COLO668 (cell line): Measurements from ENCODE around the gene ATP10D.
"Not testable (repeated sequence)": the region's sequence is repeated elsewhere in the genome, so short reads cannot be mapped to it uniquely, and the experiment has no call there.

Experiments
- DNase-seq: peaks from one replicate; lab custom pipeline; 2025; ENCODE audit not compliant: unreplicated experiment; lab: John Stamatoyannopoulos, UW

Gene ATP10D

DNA sequence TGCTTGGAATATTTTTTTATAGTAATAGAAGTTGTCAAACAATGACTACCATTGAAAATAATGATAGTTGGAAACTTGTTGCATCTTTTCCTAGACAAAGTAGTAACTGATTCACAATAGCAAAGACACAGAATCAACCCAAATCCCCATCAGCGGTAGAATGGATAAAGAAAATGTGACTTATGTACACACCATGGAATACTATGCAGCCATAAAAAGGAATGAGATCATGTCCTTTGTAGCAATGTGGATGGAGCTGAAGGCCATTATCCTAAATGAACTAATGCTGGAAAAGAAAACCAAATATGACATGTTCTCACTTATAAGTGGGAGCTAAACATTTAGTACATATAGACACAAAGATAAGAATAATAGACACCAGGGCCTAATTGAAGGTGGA, 49.7 kb downstream of the ATP10D start:
- DNase-seq = no peak

DNA sequence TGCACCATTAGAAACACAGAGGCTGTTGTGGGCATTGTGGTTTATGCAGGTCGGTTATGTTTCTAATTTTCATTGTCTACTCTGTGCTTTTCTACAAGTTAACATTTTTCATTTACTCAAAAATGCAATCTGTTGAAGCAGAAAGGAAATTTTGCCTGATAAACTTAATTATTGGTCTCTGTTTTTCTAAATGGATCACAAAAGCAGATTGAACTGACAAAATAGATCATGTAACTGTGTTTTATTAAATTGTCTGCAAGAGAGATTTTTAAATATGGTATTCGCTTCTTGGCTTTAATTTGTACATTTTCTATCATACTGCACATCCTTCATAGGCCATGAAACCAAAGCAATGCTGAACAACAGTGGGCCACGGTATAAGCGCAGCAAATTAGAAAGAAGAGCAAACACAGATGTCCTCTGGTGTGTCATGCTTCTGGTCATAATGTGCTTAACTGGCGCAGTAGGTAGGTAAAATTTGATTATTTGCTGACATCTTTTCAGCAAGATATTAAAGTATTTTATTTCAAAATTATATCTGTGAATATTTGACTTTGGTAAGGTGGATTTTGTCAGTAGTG, 50.6 kb downstream of the ATP10D start:
- DNase-seq = no peak

GRCh38 chr4:47536966-47537365, 51.9 kb downstream of the ATP10D start:
- no peak for DNase-seq

GRCh38 chr4:47538111-47538824, 53.2 kb downstream of the ATP10D start:
- DNase-seq = no peak

DNA sequence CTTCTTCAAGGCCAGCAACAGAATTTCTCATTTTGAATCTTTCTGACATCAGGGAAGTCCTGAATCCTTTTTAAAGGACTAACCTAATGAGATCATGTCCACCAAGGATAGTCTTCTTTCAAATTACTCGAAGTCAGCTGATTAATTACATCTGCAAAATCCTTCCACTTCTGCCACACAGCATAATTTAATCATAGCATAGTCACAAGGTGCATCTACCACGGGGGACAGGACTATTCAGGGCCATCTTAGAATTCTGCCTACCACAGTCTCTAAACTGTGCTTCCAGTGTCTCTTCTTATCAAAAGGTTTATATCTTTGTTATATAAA, 53.7 kb downstream of the ATP10D start:
- DNase-seq = no peak

DNA sequence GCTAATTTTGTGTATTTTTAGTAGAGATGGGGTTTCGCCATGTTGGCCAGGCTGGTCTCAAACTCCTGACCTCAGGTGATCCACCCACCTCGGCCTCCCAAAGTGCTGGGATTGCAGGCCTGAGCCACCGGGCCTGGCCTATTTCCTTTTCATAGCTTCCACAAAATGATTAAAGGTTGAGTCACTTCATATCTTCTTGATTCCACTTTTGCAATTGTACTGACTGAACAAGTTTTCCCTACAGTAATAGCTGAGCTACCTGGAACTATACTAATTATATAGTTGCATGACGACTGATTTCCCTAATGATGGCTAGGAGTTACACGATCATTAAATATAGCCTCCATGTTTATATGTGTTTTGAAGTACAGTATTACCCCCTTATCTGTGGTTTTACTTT, 57.6 kb downstream of the ATP10D start:
- not testable (repeated sequence) for DNase-seq

DNA sequence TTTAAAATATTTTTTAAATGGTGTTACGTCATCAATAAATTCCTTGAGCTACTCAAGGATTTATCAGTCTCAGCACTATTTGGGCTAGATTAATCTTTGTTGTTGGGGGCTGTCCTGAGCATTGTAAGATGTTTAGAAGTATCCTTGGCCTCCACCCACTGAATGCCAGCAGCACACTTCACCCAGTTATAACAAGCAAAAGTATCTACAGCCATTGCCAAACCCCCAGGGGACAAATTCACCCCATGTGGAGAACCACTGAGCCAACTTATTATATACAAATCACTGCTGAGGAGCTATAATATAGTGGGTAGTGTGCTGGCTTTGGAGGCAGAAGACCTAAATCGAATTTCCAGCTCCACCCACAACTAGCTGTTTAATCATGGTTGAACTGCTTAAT, 58.3 kb downstream of the ATP10D start:
- DNase-seq = no peak

- not testable (repeated sequence) for DNase-seq
Measured at GRCh38 chr4:47550357-47550756, 65.3 kb downstream of the ATP10D start.

- no peak for DNase-seq
Measured at GRCh38 chr4:47550899-47551548, 65.9 kb downstream of the ATP10D start.

DNA sequence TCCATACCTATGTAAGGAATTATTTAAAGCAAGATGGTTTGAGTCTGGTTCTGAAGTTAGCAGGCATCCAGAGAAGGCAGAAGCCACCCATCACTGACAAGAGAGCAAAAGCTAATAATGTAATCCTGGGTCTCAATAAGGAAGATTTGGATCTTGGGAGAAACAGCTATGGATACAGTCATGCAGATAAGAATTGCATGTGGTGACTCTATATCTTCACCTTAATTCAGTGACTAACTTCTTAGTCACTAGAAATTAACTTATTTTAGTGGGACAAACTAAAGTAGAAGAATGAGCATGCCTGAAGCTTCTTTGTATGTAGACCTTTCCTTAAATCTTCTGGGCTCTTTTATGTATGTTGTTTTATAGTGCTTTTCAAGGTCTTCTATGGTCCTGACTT, 66.6 kb downstream of the ATP10D start:
- DNase-seq = no peak

- no peak for DNase-seq
Measured at GRCh38 chr4:47553329-47554125, 68.5 kb downstream of the ATP10D start.

- DNase-seq = not testable (repeated sequence)
Measured at GRCh38 chr4:47555920-47556319, 70.8 kb downstream of the ATP10D start.

- DNase-seq = no peak
Measured at GRCh38 chr4:47557255-47557654, 72.2 kb downstream of the ATP10D start.

DNA sequence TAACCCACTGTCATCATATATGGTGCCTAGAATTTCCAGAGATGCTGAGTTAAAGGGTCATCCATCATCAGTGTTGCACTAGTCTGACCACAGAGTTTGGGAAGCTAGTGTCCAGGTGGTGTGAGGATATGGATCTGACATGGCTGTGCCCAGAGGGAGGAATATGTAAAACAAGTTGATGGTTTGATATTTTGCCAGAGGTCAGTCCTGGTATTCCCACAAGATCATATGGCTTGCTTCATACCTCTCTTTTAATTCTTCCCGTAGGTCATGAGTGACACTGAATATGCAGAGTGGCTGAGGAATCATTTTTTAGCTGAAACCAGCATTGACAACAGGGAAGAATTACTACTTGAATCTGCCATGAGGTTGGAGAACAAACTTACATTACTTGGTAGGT, 75.6 kb downstream of the ATP10D start:
- DNase-seq = no peak

DNA sequence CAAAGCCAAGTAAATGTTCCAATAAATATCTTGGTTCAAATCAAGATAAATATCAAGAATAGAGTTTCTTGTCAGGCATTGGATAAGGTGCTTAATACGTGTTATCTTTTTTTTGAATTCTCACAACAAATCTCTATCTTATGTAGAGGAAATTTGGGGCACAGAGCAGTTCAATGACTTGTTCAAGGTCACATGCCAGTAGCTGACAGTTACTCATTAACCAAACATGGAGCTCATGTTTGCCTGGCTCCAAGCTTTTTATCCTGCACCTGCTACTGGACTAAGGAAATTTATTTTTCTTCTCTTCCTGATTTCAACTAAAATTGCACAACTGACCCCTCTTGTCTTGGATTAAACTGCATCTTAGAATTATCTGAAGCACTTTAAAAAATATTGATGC, 76.3 kb downstream of the ATP10D start:
- DNase-seq = peak; percentile 2

GRCh38 chr4:47562297-47562696, 77.2 kb downstream of the ATP10D start:
- DNase-seq = no peak

GRCh38 chr4:47566566-47566965, 81.5 kb downstream of the ATP10D start:
- DNase-seq = no peak

DNA sequence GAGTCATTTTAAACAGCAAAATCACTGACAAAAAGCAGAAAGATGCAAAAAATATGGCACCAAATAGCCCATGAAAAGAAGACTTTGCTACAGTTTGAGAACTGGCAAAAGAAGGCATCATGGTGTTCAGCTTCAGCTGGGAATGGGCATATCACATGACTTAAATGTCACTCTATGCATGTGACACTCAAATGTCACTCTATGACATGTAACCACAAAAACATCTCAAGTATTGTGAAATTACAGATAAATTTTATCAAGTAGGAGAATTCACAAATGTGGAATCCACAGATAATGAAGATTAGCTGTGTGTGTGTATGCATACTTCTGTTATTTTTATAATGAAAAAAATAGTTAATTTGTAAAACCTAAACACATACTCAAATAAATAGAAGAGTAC, 81.9 kb downstream of the ATP10D start:
- no peak for DNase-seq

DNA sequence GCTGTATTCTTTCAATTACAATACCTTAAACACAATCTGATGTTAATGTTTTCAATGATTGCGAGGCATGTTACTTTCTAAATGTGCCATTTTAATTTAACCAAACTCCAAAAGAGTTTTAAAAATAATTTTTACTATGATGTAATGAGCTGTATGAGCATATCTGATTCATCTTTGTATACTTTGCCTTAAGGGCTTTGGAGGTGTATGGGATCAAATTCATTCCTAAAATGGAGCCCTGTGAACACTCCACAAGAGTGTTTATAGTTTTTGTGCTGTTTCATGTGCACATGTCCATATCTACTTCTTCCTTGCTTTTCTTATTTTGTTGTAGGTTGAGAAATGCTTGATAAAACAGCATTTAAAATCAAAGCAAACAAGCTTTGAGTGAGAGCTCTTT, 82.4 kb downstream of the ATP10D start:
- no peak for DNase-seq

GRCh38 chr4:47570816-47571215, 85.7 kb downstream of the ATP10D start:
- DNase-seq = no peak

DNA sequence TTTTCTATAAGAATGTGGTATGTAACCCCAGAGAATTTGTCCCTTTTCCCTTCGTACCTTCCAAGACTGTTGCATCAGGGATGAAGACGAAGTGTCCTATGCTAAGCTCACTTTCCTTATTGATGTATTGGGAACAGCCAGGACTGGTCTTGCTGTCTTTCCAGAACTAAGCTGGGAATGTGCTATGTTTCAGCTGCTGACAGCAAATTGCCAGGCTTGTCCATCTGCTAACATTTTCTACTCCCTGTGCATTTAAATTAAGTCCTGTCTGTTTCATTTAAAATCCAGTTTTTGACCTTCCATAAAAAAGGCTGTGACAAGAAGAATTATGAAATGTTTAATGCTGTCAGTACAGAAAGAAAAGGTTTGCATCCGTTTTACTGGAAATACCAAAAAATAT, 87.9 kb downstream of the ATP10D start:
- no peak for DNase-seq
